GM19351 (cell line): ENCODE results near the gene METTL16.

Experiments
- ATAC-seq: cut with Tn5 transposase; IDR thresholded peaks from one replicate; pipeline ENCODE4 v1.9.1; 2021; ENCODE audit warnings: mild to moderate bottlenecking, moderate library complexity; ENCODE audit not compliant: unreplicated experiment

METTL16 gene

DNA sequence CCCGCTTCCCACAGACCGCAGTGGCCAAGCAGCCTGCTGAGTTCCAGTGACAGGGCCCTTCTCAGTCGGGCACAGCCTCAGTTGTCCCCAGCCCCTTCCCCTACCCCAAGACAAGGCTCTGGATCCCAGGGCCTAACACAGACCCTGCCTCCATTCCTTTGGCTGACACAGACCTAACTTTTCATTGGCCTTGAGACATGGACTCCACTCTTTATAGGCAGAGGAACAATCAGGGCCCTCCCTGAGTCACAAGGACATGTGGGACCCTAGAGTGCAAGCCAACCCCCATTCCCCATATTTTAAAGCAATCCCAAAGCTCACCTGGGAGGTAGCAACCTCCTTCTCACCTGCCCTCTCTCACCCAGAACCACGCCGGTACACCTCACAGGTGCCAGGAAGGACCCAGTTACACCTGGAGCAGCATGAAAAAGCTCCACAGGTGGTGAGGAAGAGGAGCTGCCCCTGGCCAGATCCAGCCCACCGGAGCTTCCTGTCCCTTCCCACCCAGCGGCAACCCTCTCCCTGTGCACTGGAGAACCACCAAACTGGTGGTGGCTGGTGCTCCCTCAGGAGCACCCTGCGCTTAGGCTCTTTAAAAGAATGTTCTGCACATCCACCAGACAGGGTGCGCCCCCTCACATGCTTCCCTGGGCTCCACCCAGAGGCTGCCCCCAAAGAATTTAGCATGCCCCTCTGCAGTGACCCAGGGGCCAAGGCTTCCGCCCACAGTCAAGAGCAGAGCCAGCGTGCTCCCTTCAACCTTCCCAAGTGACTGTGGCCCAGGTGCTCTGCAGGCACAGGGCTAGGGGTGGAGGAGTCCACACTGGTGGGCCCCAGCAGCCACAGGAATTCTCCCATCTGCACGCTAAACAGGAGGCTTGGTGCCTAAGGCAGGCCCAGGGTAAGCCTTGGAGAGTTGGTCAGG lies 114.2 kb downstream of the METTL16 start:
- ATAC-seq = no peak

GRCh38 chr17:2396568-2397246 lies 115.0 kb downstream of the METTL16 start:
- no peak for ATAC-seq

GRCh38 chr17:2396192-2396567 lies 115.5 kb downstream of the METTL16 start:
- no peak for ATAC-seq

DNA sequence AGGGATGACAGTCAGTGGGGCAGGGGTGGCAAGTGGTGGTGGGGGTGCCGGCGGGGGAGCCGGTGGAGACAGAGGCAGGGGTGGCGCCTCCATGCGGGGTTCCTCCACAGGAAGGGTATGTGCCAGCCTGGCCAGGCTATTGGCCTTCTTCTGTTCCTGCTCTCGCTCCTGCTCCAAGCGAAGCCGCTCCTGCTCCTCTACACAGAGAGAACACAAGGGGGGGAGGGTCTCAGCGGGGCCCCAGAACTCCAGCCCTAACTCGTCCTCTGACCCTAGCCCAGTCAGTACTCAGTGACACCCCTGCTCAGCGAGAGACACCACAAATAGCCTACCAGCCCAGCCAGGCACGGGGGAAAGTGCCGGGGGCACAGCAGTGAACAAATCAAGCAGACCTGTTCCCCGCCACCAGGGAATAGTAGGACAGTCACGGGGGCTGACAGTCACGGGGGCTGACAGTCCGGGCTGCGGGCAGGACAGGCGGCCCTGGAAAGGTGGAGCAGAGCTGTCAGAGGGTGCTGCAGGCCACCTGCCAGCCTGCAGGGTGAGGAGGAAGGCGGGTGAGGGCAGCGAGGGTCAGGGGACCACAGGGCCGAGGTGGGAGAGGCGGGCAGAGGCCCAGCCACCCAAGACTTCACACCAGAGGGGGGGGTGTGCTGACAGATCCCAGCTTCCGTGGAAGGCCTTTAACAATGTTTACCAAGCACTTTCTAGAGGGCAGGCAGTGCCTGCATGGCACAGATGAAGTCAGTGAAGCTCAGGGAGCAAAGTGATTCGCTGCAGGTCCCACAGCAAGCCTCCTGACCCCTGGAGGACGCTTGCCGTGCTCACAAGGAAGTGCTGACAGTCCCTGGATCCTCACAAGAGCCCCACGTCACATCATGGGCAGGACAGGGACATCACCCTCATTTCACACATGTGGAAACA lies 116.2 kb downstream of the METTL16 start:
- ATAC-seq = no peak

- no peak for ATAC-seq
Observed at GRCh38 chr17:2394775-2395201, 116.9 kb downstream of the METTL16 start.

DNA sequence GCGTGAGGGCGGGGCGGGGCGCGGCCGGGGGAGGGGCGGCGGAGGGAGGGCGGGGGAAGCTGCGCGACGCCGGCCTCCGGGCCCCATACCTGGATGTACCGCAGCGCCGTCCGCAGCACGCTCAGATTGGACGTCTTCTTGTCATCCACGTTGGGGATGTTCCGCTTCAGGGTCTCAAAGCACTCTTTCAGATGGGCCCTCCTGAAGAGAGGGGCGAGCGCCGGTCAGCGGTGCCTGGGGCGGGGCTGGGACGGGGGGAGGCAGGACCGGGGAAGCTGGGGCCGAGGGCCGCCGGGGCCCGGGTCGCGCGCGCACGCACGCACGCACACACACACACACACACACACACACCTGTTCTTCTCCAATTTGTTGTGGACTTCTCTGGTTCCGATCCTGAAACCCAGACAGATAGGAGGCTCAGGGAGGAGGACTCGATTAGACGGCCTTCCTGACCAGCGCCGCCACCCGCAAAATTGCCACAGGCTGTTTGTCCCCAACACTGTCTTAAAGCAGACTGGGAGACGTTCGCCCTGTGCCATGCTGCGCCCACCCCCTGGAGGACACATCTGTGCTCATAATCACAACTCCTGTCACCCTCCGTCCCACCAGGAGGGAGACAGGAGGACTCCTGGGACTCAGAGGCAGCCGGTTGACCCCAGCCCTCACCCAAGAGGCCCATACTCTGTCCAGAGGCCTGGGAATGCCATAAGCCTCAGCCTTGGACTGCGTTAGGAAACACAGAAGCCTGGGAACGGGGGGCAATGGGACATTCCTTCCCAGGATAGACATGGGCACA lies 117.5 kb downstream of the METTL16 start:
- no peak for ATAC-seq

DNA sequence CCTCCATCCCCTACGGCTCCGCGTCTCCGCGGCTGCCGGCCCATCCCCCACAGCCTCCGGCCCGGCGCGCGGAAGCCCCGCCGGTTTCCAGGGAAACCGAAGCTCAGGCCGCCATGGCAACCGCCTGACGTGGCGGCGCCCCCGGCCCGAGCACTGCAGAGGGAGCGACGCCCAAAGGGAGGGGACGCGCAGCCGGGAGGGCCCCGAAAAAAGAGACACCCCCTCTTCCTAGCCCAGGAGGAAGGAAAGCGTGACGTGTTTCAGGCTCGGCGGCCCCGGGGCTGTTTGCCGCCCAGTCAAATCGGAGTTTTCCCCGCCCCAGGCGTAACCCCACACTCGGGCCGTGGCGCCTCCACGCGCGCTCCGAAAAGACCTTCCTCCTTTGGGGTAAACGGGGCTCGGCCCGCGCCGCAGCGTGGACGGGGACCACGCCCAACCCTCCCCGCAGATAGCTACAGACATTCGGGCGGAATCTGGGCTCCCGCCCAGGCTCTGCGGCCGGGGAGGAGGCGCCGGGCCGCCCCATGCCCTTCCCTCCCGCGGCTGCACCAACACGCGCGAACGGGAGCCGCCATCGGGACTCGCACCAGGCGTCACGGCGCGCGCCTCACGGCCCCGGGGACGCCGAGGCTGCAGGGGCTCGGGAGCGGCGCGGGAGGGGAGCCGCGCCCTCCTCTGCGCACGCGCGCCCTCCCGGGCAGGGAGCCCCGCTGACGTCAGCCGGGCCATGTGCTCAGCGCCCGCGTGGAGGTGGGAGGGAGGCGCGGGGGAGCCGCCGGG lies 118.3 kb downstream of the METTL16 start:
- ATAC-seq = peak; percentile 34

DNA sequence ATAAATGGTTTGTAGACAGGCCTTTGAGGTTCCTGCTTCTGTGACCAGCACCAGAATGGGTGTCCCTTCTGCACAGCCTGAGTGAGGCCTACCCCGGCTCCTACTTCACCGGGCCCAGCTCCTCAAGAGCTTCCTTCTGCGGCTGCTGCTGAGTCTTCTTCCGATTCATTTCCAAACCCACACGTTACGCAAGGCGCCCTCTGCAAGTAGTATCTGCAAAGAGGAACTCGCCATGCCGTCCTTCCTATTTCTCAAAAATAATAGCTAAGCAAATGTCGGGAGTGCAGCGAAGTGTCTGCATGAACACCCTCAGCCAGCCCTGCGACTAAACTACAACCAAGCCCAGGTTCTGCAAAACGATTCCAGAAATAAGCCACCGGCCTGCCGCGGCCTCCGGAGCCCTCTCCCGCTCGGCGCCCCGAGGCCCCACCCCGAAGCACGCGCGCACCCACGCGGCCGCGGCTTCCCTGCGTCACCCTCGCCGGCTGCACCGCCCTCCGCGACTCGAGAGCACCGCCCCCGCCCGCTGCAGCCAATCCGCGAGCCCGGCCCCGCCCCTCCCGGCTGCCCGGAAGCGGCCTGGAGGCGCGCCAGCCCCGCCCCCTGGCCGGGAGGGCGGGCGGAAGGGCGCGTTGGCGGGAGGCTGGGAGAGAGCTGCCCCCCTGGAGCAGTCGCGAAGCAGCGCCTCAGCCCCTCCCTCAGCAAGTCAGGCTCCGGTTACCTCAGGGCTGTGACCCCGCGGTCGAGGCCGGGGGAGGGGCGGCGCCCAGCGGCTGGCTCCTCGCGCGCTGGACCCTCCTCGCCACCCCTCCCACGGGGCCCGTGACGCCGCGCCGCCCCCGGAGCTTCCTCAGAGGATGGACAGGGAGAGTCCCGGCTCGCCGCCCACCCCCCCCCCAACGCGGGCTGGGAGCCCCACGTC lies 119.2 kb downstream of the METTL16 start:
- peak; percentile 55 for ATAC-seq

DNA sequence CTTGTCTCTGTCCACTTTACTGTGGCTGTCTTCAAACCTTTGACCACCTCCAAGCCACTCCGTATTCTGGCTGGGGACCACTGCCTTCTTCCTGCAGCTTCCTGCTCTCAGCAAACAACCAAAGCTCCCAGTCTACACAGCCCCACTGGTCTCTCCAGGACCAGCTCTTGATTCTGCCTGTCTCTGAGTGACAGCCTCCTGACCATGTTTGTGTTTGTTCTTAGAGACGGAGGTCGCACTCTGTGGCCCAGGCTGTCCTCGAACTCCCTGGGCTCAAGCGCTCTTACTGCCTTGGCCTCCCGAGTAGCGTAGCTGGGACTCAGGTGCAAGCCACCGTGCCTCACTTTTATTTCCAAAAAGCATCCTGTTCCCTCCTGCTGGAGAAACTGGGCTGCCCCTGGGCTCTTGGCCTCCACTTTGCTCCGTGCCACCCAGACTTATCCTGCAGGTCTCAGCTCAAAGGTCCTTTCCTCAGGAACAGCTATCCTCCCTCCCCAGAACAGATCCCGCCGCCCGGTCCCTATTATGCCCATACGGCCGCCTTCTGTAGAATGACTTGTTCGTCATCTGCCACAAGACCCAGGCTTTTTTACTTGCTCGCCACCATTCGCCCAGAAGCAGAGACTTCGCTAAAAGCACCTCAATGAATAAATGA lies 120.0 kb downstream of the METTL16 start:
- ATAC-seq = no peak

DNA sequence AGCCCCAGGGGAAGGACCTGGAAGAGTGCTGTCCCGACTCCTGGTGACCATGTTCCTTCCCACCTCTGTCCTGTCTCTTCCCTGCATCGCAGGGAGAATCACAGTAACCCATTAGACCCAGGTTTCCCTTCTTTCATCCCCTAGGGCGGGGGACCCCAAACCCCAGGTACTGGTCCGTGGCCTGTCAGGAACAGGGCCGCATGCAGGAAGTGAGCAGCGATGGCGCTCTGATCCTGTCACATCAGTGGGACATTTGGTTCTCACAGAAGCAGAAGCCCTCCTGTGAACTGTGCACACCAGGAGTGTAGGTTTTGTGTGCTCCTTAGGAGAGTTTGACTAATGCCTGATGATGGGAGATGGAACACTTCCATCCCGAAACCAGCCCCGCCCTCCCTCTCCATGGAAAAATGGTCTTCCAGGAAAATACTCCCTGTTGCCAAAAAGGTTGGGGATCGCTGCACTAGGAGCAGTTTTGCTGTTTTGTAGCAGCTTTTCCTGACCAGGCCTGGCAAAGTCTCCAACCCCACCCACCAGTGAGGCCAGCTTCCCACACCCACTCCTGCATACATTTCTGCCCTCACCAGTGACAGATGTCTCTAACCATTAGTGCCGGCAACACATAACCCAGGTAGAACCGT lies 121.4 kb downstream of the METTL16 start:
- ATAC-seq = no peak

DNA sequence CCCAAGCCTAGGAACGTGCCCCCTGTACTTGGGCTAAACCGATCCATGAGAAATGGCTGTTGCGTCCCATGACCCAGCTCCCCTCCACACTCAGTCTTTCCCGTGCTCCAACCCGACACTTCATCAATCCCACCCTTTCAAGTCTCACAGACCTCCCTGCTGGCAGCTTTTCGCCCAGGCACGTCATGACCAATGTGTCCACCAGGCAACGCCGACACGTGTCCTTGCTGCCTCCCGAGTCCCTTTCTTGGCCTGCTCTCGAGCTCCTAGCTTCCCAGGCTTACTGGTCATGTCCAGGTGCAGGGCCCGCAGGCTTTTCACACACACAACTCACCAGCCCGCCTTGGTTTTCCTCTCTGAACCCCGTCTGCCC lies 123.0 kb downstream of the METTL16 start:
- no peak for ATAC-seq

DNA sequence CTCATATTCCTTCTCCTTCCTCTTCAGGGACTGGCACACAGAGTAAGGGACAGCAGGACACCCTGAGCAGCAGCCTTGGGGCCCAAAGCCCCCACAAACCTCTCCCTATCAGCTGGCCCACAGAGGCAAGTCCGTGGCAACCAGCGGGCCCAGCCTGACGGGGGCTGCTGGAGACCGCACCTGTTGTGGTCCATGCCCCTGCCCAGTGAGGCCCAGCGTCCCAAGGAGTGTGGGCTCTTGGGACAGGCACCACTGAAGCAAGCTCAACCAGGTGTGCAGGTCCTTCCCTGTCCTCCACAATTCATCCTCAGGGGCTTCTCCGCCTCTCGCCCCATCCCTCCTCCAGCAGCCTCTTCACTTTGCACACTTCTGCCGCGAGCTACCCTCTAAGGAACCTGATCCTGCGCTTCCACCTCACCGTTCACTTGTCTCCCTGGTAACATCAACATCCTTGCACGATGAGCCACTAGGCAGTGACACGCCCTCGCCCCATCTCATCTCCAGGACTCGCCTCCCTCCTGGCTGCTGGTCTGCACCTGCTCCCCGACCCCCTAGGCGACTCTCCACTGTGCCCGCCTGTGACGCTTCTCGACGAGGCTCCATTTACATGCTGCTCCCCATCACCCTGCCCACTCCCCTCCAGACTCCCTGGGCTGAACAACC lies 123.5 kb downstream of the METTL16 start:
- no peak for ATAC-seq

DNA sequence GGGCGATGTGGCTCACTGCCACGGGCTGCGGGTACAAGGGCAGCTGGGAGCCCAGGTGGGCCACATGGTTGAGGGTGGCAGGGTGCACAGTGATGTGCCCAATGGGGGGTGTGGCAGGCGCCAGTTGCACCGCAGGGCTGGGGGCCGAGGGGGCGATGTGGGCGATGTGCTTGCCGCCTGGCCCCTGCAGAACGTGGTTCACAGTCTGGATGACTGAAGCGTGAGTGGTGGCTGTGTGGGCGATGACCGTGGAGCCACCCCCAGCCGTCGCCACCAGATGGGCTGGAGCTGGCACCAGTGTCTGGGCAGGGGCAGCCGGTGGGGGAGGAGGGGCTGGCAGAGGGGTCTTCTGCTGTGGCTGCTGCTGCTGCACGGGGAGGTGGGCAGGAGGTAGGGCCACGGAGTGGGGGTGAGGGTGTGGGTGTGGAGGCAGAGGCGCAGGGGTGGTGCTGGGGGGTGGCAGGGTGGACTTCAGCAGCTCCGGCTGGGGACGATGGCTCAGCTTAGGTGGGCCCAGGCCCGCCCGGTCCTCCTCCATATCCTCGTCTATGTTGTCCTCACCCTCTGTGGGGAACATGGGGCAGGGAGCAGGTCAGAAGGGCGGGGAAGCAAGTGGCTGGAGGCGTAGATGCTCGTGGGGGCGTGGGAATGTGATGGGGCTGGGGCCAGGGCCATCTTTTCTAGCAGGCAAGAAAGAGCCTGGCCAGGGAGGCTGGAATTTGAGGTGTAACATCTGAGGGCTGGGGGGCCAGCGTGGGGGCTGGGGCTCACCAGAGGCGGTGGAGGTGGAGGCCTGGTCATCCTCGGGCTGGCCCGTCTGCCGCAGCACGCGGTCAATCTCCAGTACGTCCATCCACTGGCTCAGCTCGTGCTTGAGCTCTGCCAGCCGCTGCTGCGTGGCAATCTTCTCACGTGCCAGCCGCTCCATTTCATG lies 124.3 kb downstream of the METTL16 start:
- no peak for ATAC-seq

DNA sequence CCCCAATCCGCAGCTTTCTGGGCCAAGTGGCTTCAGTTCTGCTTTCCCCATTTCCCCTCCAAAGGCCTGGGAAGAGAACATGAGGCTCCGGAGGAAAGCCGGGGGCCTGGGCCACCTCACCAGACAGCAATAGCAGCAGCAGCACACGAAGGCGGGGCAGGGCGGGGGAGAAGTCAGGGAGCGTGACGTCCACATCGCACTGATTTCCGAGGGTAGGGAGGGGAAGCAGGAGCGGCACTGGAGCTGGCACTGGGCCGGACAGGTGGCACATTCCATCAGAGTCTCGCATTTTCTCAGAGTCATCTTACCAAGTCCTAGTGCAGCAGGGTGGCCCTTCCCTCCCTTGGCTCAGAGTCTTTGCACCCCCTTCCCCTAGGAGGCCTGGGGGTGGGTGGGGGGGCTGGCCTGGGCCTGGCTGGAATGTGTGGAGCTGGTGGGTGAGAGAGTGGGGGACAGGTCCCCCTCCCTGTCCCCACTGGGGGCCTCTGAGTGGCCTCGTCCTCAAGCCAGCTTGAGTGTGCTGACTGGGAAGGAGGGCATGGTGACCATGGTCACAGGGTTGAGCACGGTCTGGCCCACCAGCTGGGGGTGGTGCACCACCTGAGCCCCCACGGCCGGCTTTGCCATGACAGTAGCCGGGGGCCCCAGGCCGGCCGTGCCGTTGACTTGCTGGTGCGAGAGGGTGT lies 125.1 kb downstream of the METTL16 start:
- no peak for ATAC-seq
